Measurements from ENCODE around the gene STX8. TPM values are rescaled to one million over a fixed set of nuclear protein-coding genes. Genes with fewer than 3 reads are reported as not detected.

STX8 gene
- total RNA-seq, 4 donors from 2014 or later, result 22.0 to 67.3 (median 46.5) TPM

DNA sequence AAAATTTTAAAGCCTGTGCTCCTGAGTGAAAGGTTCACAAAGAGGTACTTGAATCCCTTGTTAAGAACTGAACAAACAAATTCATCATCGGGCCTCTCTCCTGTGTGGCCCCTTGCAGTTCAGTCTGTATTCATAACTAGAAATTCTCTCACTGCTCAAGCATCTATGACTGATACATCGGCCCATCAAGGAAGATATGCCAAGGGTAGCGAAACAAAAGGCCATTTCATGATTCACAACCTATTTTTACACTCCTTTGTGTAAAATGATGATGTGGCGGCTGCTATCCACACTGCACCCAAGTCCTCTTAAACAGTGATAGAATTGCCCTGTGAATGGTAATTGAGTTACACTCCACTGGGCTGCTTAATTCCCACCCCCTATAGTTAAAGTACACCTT lies 204.6 kb downstream of the STX8 start:
- no peak for DNase-seq
- TF ChIP-seq POLR2A (IDR thresholded peaks at IDR 0.05), result no peak
- TF ChIP-seq, protein P1, sequence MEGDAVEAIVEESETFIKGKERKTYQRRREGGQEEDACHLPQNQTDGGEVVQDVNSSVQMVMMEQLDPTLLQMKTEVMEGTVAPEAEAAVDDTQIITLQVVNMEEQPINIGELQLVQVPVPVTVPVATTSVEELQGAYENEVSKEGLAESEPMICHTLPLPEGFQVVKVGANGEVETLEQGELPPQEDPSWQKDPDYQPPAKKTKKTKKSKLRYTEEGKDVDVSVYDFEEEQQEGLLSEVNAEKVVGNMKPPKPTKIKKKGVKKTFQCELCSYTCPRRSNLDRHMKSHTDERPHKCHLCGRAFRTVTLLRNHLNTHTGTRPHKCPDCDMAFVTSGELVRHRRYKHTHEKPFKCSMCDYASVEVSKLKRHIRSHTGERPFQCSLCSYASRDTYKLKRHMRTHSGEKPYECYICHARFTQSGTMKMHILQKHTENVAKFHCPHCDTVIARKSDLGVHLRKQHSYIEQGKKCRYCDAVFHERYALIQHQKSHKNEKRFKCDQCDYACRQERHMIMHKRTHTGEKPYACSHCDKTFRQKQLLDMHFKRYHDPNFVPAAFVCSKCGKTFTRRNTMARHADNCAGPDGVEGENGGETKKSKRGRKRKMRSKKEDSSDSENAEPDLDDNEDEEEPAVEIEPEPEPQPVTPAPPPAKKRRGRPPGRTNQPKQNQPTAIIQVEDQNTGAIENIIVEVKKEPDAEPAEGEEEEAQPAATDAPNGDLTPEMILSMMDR (IDR thresholded peaks at IDR 0.05), result no peak
- Histone ChIP-seq H3K9me3 (no peaks in the 10 kb centered on the region), H3K27ac (no peak overlapping the region), H3K4me1 (no peaks in the 10 kb centered on the region), H3K27me3 (no peaks in the 10 kb centered on the region), H3K4me3 (no peak overlapping the region), H3K36me3 (no peaks in the 10 kb centered on the region)
- intact Hi-C loops (cut with DNase I; ENCODE audit: low total_unique reads), result no loop called here

DNA sequence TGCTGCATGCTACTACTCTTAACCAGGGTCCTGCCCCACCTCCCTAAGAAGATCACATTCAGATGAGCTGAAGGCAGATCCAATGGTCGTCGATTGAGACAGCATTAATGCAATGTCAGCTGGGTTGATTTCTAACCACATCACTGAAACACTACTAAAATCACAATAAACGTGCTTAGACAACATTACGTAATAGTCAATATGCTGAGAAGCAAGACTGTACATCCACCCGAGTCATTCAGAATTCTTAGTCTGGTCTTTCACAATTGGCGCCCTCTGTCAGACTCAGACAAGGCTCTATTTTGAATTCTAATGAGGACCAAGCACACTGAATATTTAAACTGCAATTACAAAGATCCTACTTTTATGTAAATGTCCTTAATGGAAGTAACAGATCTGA lies 205.2 kb downstream of the STX8 start:
- Histone ChIP-seq H3K27ac (no peak overlapping the region), H3K9me3 (no peaks in the 10 kb centered on the region), H3K27me3 (no peaks in the 10 kb centered on the region), H3K4me3 (no peak overlapping the region), H3K36me3 (no peaks in the 10 kb centered on the region), H3K4me1 (no peaks in the 10 kb centered on the region)
- DNase-seq, result no peak
- intact Hi-C loops (cut with DNase I; ENCODE audit: low total_unique reads), result no loop called here
- no peak for TF ChIP-seq POLR2A (IDR thresholded peaks at IDR 0.05)
- TF ChIP-seq, protein P1 (IDR thresholded peaks at IDR 0.05), result no peak

DNA sequence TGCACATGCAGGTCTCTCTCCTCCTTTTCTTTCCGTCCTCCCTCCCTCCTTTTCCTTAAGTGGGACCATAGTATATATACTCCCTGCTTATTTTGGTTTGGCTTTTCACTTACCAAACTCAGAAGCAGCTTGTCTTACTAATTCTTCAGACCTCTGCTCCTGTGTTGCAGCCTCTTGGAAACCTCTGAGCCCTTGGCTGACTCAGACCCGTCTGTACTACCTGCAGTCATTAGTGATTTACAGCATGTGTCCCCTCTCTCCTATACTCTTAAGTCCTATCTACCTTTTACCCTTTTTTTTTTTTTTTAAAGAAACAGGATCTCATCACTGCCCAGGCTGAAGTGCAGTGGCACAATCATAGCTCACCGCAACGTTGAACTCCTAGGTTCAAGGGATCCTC lies 207.0 kb downstream of the STX8 start:
- DNase-seq, result no peak
- no peaks in the 10 kb centered on the region for H3K4me1 ChIP-seq
- H3K27me3 ChIP-seq, result no peaks in the 10 kb centered on the region
- TF ChIP-seq POLR2A (IDR thresholded peaks at IDR 0.05), result no peak
- TF ChIP-seq, protein P1 (IDR thresholded peaks at IDR 0.05), result no peak
- intact Hi-C loops (cut with DNase I; ENCODE audit: low total_unique reads), result no loop called here
- no peak overlapping the region for H3K4me3 ChIP-seq
- H3K36me3 ChIP-seq, result no peaks in the 10 kb centered on the region
- no peak overlapping the region for H3K27ac ChIP-seq
- H3K9me3 ChIP-seq, result no peaks in the 10 kb centered on the region

DNA sequence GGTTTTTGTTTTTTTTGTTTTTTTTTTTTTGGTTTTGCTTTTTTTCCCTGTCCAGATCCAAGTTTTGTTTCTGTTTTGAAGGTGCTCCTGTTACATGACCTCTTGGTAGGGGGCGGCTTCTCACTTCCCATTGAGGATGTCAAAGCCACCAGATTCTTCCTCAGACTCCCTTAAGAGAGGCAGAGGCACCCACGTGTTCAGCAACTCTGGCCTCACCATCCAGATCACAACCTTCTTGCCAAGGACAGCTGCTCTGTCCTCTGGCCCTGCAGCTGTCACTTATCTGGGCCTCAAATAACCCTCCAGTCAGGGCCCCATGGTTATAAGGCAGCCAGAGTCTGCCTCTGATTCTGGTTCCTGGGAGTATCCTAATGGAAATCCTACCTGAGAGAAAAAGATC lies 208.5 kb downstream of the STX8 start:
- intact Hi-C loops (cut with DNase I; ENCODE audit: low total_unique reads), result no loop called here
- TF ChIP-seq, protein P1 (IDR thresholded peaks at IDR 0.05), result no peak
- no peak for TF ChIP-seq POLR2A (IDR thresholded peaks at IDR 0.05)
- Histone ChIP-seq H3K27me3 (no peaks in the 10 kb centered on the region), H3K4me1 (no peaks in the 10 kb centered on the region), H3K4me3 (no peak overlapping the region), H3K9me3 (no peaks in the 10 kb centered on the region), H3K36me3 (no peaks in the 10 kb centered on the region), H3K27ac (no peak overlapping the region)
- no peak for DNase-seq

DNA sequence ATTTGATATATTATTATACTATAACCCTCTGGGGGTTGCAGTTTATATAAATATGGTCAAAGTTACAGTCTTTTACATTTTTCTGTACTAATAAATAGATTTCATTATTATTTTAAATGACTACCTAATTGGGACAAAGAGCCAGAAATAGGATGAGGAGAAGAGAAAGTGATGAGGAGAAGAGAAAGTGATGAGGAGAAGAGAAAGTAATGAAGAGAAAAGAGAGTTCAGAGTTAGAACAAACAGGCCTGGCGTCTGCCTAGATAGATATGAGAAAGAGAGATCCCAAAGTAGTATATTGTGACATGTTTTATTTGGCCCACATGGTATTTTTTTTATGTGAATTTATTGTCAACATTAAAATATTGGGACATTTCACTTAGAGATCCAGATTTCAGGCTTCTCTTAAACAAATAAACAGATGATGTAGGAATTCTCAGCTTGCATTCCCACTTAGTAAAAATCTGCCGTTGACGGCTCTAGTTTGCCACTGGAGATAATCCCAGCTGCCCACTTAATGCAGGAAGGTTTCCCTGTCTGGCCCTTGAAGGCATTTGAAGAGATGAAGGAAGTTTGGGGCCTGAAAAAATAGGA lies 210.7 kb downstream of the STX8 start:
- Histone ChIP-seq H3K9me3 (no peaks in the 10 kb centered on the region), H3K36me3 (no peaks in the 10 kb centered on the region), H3K27me3 (no peaks in the 10 kb centered on the region), H3K4me1 (no peaks in the 10 kb centered on the region), H3K27ac (peak overlapping the region in 1 of 2 donors; percentile 13), H3K4me3 (no peak overlapping the region)
- TF ChIP-seq, protein P1 (IDR thresholded peaks at IDR 0.05), result no peak
- TF ChIP-seq POLR2A (IDR thresholded peaks at IDR 0.05), result no peak
- intact Hi-C loops (cut with DNase I; ENCODE audit: low total_unique reads), result no loop called here
- DNase-seq, result no peak
